GM19452 (cell line): ENCODE measurements around the gene ZBTB20.
"Not testable (repeated sequence)": the region's sequence is repeated elsewhere in the genome, so short reads cannot be mapped to it uniquely, and the experiment has no call there.

Experiments used
- ATAC-seq: cut with Tn5 transposase; IDR thresholded peaks from one replicate; pipeline ENCODE4 v1.9.1; 2021; ENCODE audit not compliant: unreplicated experiment

ZBTB20 gene

GRCh38 chr3:115148142-115148790 is 1.2 kb upstream of the ZBTB20 start:
- ATAC-seq = peak; percentile 2

- ATAC-seq = peak; percentile 76
Observed at GRCh38 chr3:115147329-115148141, 447 bp upstream of the ZBTB20 start.

- no peak for ATAC-seq
Observed at GRCh38 chr3:115146032-115146417, 1.1 kb downstream of the ZBTB20 start.

GRCh38 chr3:115141033-115141757 is 5.9 kb downstream of the ZBTB20 start:
- ATAC-seq = peak; percentile 63

GRCh38 chr3:115139072-115139471 is 8.0 kb downstream of the ZBTB20 start:
- no peak for ATAC-seq

- no peak for ATAC-seq
Observed at GRCh38 chr3:115134648-115135347, 12.3 kb downstream of the ZBTB20 start.

- no peak for ATAC-seq
Observed at GRCh38 chr3:115127208-115127607, 19.9 kb downstream of the ZBTB20 start.

- no peak for ATAC-seq
Observed at GRCh38 chr3:115120597-115120996, 26.5 kb downstream of the ZBTB20 start.

GRCh38 chr3:115113367-115113766 is 33.7 kb downstream of the ZBTB20 start:
- ATAC-seq = no peak

- ATAC-seq = no peak
Observed at GRCh38 chr3:115111632-115112031, 35.5 kb downstream of the ZBTB20 start.

- no peak for ATAC-seq
Observed at GRCh38 chr3:115110830-115111229, 36.3 kb downstream of the ZBTB20 start.

- ATAC-seq = not testable (repeated sequence)
Observed at GRCh38 chr3:115110066-115110465, 37.0 kb downstream of the ZBTB20 start.

- no peak for ATAC-seq
Observed at GRCh38 chr3:115108614-115109013, 38.5 kb downstream of the ZBTB20 start.

- no peak for ATAC-seq
Observed at GRCh38 chr3:115102046-115102445, 45.0 kb downstream of the ZBTB20 start.

- ATAC-seq = no peak
Observed at GRCh38 chr3:115100806-115101205, 46.3 kb downstream of the ZBTB20 start.

GRCh38 chr3:115099986-115100571 is 47.0 kb downstream of the ZBTB20 start:
- no peak for ATAC-seq

- no peak for ATAC-seq
Observed at GRCh38 chr3:115099134-115099985, 47.7 kb downstream of the ZBTB20 start.

- no peak for ATAC-seq
Observed at GRCh38 chr3:115098354-115099073, 48.6 kb downstream of the ZBTB20 start.

- no peak for ATAC-seq
Observed at GRCh38 chr3:115095236-115095635, 51.9 kb downstream of the ZBTB20 start.
